BJ (cell line): Measurements from ENCODE around the gene MET. TPM values are rescaled to one million over a fixed set of nuclear protein-coding genes. Genes with fewer than 3 reads are reported as not detected.
"Not testable (repeated sequence)": the region's sequence is repeated elsewhere in the genome, so short reads cannot be mapped to it uniquely, and the experiment has no call there.

Source experiments
- CTCF ChIA-PET: fragments of 350-600 bp; formaldehyde crosslinking; extraction: SDS; loops from one replicate; lab custom pipeline; 2021; ENCODE audit warnings: antibody characterized with exemption, inconsistent platforms; lab: Yijun Ruan, JAX
- POLR2A ChIA-PET: fragments of 300-600 bp; sonication (Branson Sonifier 250); formaldehyde crosslinking; extraction: SDS; loops from one replicate; lab custom pipeline; 2021; ENCODE audit warnings: antibody characterized with exemption; lab: Charles Lee
- DNase-seq: peaks from one replicate; pipeline ENCODE4 v3.0.0-alpha.2; 2011; ENCODE audit warnings: low read depth
- H3K27me3 ChIP-seq: 2 replicates; pipeline ENCODE4 v1.6.0; 2011; ENCODE audit warnings: low read length; ENCODE audit not compliant: control insufficient read depth, insufficient read depth
- H3K36me3 ChIP-seq: 2 replicates; pipeline ENCODE4 v1.5.1; 2011; ENCODE audit warnings: low read length; ENCODE audit not compliant: control insufficient read depth, insufficient read depth
- H3K4me3 ChIP-seq: 2 replicates; pipeline ENCODE4 v1.5.1; 2011; ENCODE audit warnings: low read depth, mild to moderate bottlenecking, control low read depth, low read length
- CTCF ChIP-seq: IDR thresholded peaks from 2 replicates; pipeline ENCODE4 v1.5.1; 2011; ENCODE audit warnings: low read depth, mild to moderate bottlenecking, control low read depth, inconsistent platforms, low read length, moderate library complexity; ENCODE audit not compliant: insufficient read depth
- polyA plus RNA-seq: library from polyadenylated mRNA; depleted of rRNA; stranded (reverse); fragments of >200 nt; gene quantifications from 2 replicates; pipeline ENCODE4 v1.2.3, GENCODE V29; 2011

MET gene
- polyA plus RNA-seq, 1 experiment = 68.3 TPM

- DNase-seq = no peak
- ChIA-PET CTCF (no interaction called here), POLR2A (no interaction called here)
Measured at GRCh38 chr7:116820149-116820548, 148.2 kb downstream of the MET start.

GRCh38 chr7:116821647-116822046 lies 149.7 kb downstream of the MET start:
- POLR2A ChIA-PET, DNase-seq, H3K36me3 ChIP-seq, CTCF ChIA-PET, H3K4me3 ChIP-seq, H3K27me3 ChIP-seq: not testable (repeated sequence)

More at GRCh38 chr7:116820149-116820548, 148.2 kb downstream of the MET start:
- Histone ChIP-seq H3K4me3 (no peak overlapping the region), H3K36me3 (no peaks in the 10 kb centered on the region), H3K27me3 (no peaks in the 10 kb centered on the region)
- no peak for TF ChIP-seq CTCF

GRCh38 chr7:116824449-116824848 lies 152.5 kb downstream of the MET start:
- ChIA-PET CTCF (no interaction called here), POLR2A (no interaction called here)
- H3K4me3 ChIP-seq = no peak overlapping the region
- no peak for DNase-seq
- TF ChIP-seq CTCF = no peak
- no peaks in the 10 kb centered on the region; the same call in 1 of the 2 replicates for H3K27me3 ChIP-seq
- H3K36me3 ChIP-seq = no peaks in the 10 kb centered on the region

- POLR2A ChIA-PET = no interaction called here
Measured at GRCh38 chr7:116828281-116828680, 156.3 kb downstream of the MET start.

GRCh38 chr7:116829041-116829440 lies 157.0 kb downstream of the MET start:
- Histone ChIP-seq H3K4me3 (no peak overlapping the region), H3K27me3 (no peaks in the 10 kb centered on the region; the same call in 1 of the 2 replicates), H3K36me3 (no peaks in the 10 kb centered on the region)
- POLR2A ChIA-PET = no interaction called here
- DNase-seq = no peak
- CTCF ChIA-PET = no interaction called here
- no peak for TF ChIP-seq CTCF

More at GRCh38 chr7:116828281-116828680, 156.3 kb downstream of the MET start:
- no peak overlapping the region for H3K4me3 ChIP-seq
- TF ChIP-seq CTCF = no peak
- CTCF ChIA-PET = no interaction called here
- DNase-seq = no peak
- no peaks in the 10 kb centered on the region; the same call in 1 of the 2 replicates for H3K27me3 ChIP-seq
- H3K36me3 ChIP-seq = no peaks in the 10 kb centered on the region

DNA sequence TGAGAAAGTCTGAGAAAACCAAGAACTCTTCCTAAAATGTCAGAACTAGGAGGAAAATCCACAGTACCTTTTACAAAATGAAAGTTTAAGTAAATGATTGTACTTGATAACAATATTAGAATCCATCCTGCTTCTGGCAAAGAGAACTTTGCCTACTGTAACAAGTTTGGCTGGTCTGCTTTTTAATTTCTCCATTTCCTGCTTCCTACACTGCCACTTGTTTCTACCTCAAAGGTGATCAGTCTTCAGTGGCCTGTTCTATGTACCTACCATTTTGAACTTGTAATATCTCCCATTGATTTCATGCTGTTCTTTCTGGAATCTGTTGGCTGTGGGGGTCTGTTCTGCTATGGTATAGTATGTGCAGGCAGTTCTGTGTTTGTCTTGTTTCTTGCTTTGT lies 157.5 kb downstream of the MET start:
- no peak for TF ChIP-seq CTCF
- H3K36me3 ChIP-seq = no peaks in the 10 kb centered on the region
- ChIA-PET CTCF (no interaction called here), POLR2A (no interaction called here)
- no peak for DNase-seq
- no peak overlapping the region for H3K4me3 ChIP-seq
- no peaks in the 10 kb centered on the region; the same call in 1 of the 2 replicates for H3K27me3 ChIP-seq
